HepG2 (cell line): ENCODE data around the gene TLK1. TPM values are rescaled to one million over a fixed set of nuclear protein-coding genes. Genes with fewer than 3 reads are reported as not detected.

ENCODE experiments used
- ATAC-seq: fragments of 200-7000 bp; cut with Tn5 transposase; 3 replicates; pipeline ENCODE4 v1.9.1; 2020; ENCODE audit warnings: mild to moderate bottlenecking, moderate library complexity
- BruUV-seq: library from RNA; stranded (reverse); fragments of 400-500 nt; replicated peaks from 2 replicates; lab custom pipeline; 2021; lab: Mats Ljungman, UMichigan
- CTCF ChIA-PET: fragments of 300-600 bp; formaldehyde crosslinking; extraction: SDS; loops from one replicate; lab custom pipeline; 2021; ENCODE audit warnings: low total read pairs, inconsistent platforms, low intra/inter-chr PET ratio; lab: Yijun Ruan, JAX
- POLR2A ChIA-PET: fragments of 350-600 bp; sonication (Branson Sonifier 250); formaldehyde crosslinking; loops from one replicate; lab custom pipeline; 2020; ENCODE audit warnings: antibody characterized with exemption, inconsistent platforms; lab: Yijun Ruan, JAX
- DNase-seq: peaks from one replicate; pipeline ENCODE4 v3.0.0-alpha.2; 2015; ENCODE audit warnings: low spot score
- FAIRE-seq: peaks from 3 replicates; lab custom pipeline; 2011; peaks lifted over from hg19 to GRCh38; lab: Jason Lieb, UNC
- H2AFZ ChIP-seq: one replicate; pipeline ENCODE4 v1.6.1; 2011; ENCODE audit warnings: low read length, inconsistent platforms
- H3K27ac ChIP-seq: fragments of 300-600 bp; 3 replicates; pipeline ENCODE4 v1.8.0; 2011; ENCODE audit warnings: mixed run types, mild to moderate bottlenecking, mixed read lengths, low read length, inconsistent platforms; ENCODE audit not compliant: insufficient read depth; ENCODE audit errors: extremely low read length
- H3K27me3 ChIP-seq, 2 experiments: fragments of 200-600 bp in 1 of 2; 2 replicates in 1 of 2; 3 replicates in 1 of 2; pipeline versions ENCODE4 v1.6.0 to v1.8.0; 2011; ENCODE audit warnings: low read length in 2 of 2, mild to moderate bottlenecking in 2 of 2, moderate library complexity in 2 of 2, inconsistent platforms in 1 of 2; ENCODE audit not compliant: insufficient read depth in 2 of 2, control insufficient read depth in 1 of 2
- H3K36me3 ChIP-seq, 2 experiments: fragments of 200-600 bp in 1 of 2; replicated peaks in 1 of 2; 2 replicates in 1 of 2; 3 replicates in 1 of 2; pipeline versions ENCODE4 v1.5.1 to v1.8.0; 2011; ENCODE audit warnings: low read length in 2 of 2, inconsistent platforms in 1 of 2; ENCODE audit not compliant: insufficient read depth in 2 of 2, control insufficient read depth in 1 of 2
- H3K4me1 ChIP-seq: 2 replicates; pipeline ENCODE4 v1.5.1; 2012; ENCODE audit warnings: low read length, inconsistent platforms; ENCODE audit not compliant: insufficient read depth
- H3K4me2 ChIP-seq: 2 replicates; pipeline ENCODE4 v1.6.0; 2011; ENCODE audit warnings: low read depth, low read length, inconsistent platforms
- H3K4me3 ChIP-seq, 3 experiments: fragments of 200-600 bp in 1 of 3; sonication (generic), shearing (Covaris generic) in 1 of 3; replicated peaks in 1 of 3; 2 replicates each; pipeline ENCODE4 v1.5.1; 2011 to 2016; ENCODE audit warnings: low read length in 3 of 3, inconsistent platforms in 2 of 3, low read depth in 2 of 3, mild to moderate bottlenecking in 2 of 3, control low read depth in 1 of 3, mixed read lengths in 1 of 3; ENCODE audit not compliant: insufficient read depth in 1 of 3
- H3K79me2 ChIP-seq: one replicate; pipeline ENCODE4 v1.6.1; 2011; ENCODE audit warnings: low read length, inconsistent platforms; ENCODE audit not compliant: insufficient read depth
- H3K9ac ChIP-seq: 2 replicates; pipeline ENCODE4 v1.6.0; 2011; ENCODE audit warnings: mild to moderate bottlenecking, low read depth, low read length, inconsistent platforms; ENCODE audit not compliant: insufficient read depth
- H3K9me3 ChIP-seq: 2 replicates; pipeline ENCODE4 v1.5.1; 2012; ENCODE audit warnings: mild to moderate bottlenecking, low read length
- H4K20me1 ChIP-seq: 2 replicates; pipeline ENCODE4 v1.6.0; 2011; ENCODE audit warnings: inconsistent platforms, mild to moderate bottlenecking, low read length, moderate library complexity; ENCODE audit not compliant: insufficient read depth
- HNRNPK ChIP-seq: fragments of 200-400 bp; formaldehyde crosslinking; IDR thresholded peaks from 2 replicates; pipeline ENCODE4 v1.6.1; 2018; ENCODE audit warnings: low read length, low read depth, moderate library complexity, mild to moderate bottlenecking; ENCODE audit not compliant: poor library complexity, severe bottlenecking
- KMT2B ChIP-seq: IDR thresholded peaks from 2 replicates; pipeline ENCODE4 v1.6.1; 2016; ENCODE audit warnings: missing genetic modification reagents, missing compliant biosample characterization
- LCORL ChIP-seq, 2 experiments: fragments of 450-650 bp in 1 of 2; sonication (generic) in 1 of 2; formaldehyde crosslinking in 1 of 2; IDR thresholded peaks; 2 replicates each; pipeline versions ENCODE4 v1.5.0 to v1.6.1; 2017 to 2020; ENCODE audit warnings: antibody characterized with exemption in 1 of 2, missing genetic modification reagents in 1 of 2
- MXD4 ChIP-seq: IDR thresholded peaks from 2 replicates; pipeline ENCODE4 v1.6.1; 2016; ENCODE audit warnings: mild to moderate bottlenecking, missing biosample characterization, missing genetic modification reagents
- NR2F1 ChIP-seq, 2 experiments: fragments of 450-650 bp in 1 of 2; formaldehyde crosslinking in 1 of 2; IDR thresholded peaks; 2 replicates each; pipeline versions ENCODE4 v1.5.0 to v1.6.1; 2016 to 2020; ENCODE audit warnings: mild to moderate bottlenecking in 1 of 2, missing compliant biosample characterization in 1 of 2, missing genetic modification reagents in 1 of 2, moderate library complexity in 1 of 2
- PAWR ChIP-seq: sonication (generic); formaldehyde crosslinking; IDR thresholded peaks from 2 replicates; pipeline ENCODE4 v1.4.0; 2020; ENCODE audit warnings: missing genetic modification reagents, mild to moderate bottlenecking, borderline replicate concordance
- PHF21A ChIP-seq: sonication (generic); formaldehyde crosslinking; IDR thresholded peaks from 2 replicates; pipeline ENCODE4 v1.5.0; 2020; ENCODE audit warnings: mild to moderate bottlenecking, missing genetic modification reagents
- RBM39 ChIP-seq: fragments of 200-400 bp; formaldehyde crosslinking; IDR thresholded peaks from one replicate; pipeline ENCODE4 v1.6.1; 2018; ENCODE audit warnings: antibody characterized with exemption, mild to moderate bottlenecking, low read depth, low read length; ENCODE audit not compliant: poor library complexity, severe bottlenecking
- RFXANK ChIP-seq: IDR thresholded peaks from 2 replicates; pipeline ENCODE4 v1.6.1; 2016
- SUZ12 ChIP-seq: fragments of 150-350 bp; IDR thresholded peaks from 2 replicates; pipeline ENCODE4 v1.6.1; 2014; ENCODE audit warnings: low read depth, low read length
- ZBTB7B ChIP-seq: sonication (generic); formaldehyde crosslinking; IDR thresholded peaks from 2 replicates; pipeline ENCODE4 v1.4.0; 2020; ENCODE audit warnings: missing genetic modification reagents
- ZNF253 ChIP-seq: sonication (generic); formaldehyde crosslinking; IDR thresholded peaks from 2 replicates; pipeline ENCODE4 v1.8.0; 2022; ENCODE audit warnings: mild to moderate bottlenecking, missing genetic modification reagents, borderline replicate concordance
- ZNF331 ChIP-seq: sonication (generic); formaldehyde crosslinking; IDR thresholded peaks from 2 replicates; pipeline ENCODE4 v1.4.0; 2020; ENCODE audit warnings: missing genetic modification reagents
- ZNF570 ChIP-seq: sonication (generic); formaldehyde crosslinking; IDR thresholded peaks from 2 replicates; pipeline ENCODE4 v1.4.0; 2020; ENCODE audit warnings: mild to moderate bottlenecking, missing genetic modification reagents, borderline replicate concordance
- ZNF598 ChIP-seq: sonication (generic); formaldehyde crosslinking; IDR thresholded peaks from 2 replicates; pipeline ENCODE4 v1.5.1; 2020; ENCODE audit warnings: mild to moderate bottlenecking, missing genetic modification reagents, borderline replicate concordance
- ZNF709 ChIP-seq: sonication (generic); formaldehyde crosslinking; IDR thresholded peaks from 2 replicates; pipeline ENCODE4 v1.5.0; 2020; ENCODE audit warnings: mild to moderate bottlenecking, missing genetic modification reagents
- ZNF780A ChIP-seq: sonication (generic); formaldehyde crosslinking; IDR thresholded peaks from 2 replicates; pipeline ENCODE4 v1.8.0; 2022; ENCODE audit warnings: mild to moderate bottlenecking, missing genetic modification reagents, moderate library complexity
- ZNF792 ChIP-seq: IDR thresholded peaks from 2 replicates; pipeline ENCODE4 v1.6.1; 2016
- WGBS: methylation state at CpG from one replicate; pipeline ENCODE4 v1.1.6; 2017; ENCODE audit warnings: low lambda C conversion rate; 5-methylcytosine and 5-hydroxymethylcytosine counted together
- in situ Hi-C: cut with HindIII; loops from 2 replicates; pipeline ENCODE4 v1.10.0; 2017; ENCODE audit warnings: low pct_unique_long_range_greater_than_20kb; ENCODE audit not compliant: extremely low pct_ligation_motif_present
- intact Hi-C: fragments of 100-400 bp; cut with micrococcal nuclease; formaldehyde crosslinking; loops from one replicate; pipeline ENCODE4 v1.10.0; 2022; ENCODE audit not compliant: unreplicated experiment
- polyA plus RNA-seq, 8 experiments: library from polyadenylated mRNA; depleted of rRNA in 3 of 8; stranded (reverse) in 7 of 8; unstranded in 1 of 8; fragments of >200 nt; fragmentation: Illumina TruSeq in 4 of 8; extraction: Trizol in 4 of 8; gene quantifications; 2 replicates each; pipeline versions ENCODE4 v1.2.1 to v1.2.3, GENCODE V29; 2011 to 2016; ENCODE audit warnings: low read depth in 4 of 8, missing spikeins in 1 of 8, mixed read lengths in 1 of 8; ENCODE audit not compliant: insufficient read depth in 1 of 8
- total RNA-seq, 5 experiments: library from RNA; depleted of rRNA; stranded (reverse); fragments of >200 nt; fragmentation: Illumina TruSeq; extraction: Trizol; gene quantifications; 2 replicates each; pipeline ENCODE4 v1.2.3, GENCODE V29; 2016; ENCODE audit warnings: low read depth in 1 of 5
- TF ChIP-seq, protein P1 (sequence below): sonication (generic); formaldehyde crosslinking; IDR thresholded peaks from 2 replicates; pipeline ENCODE4 v1.9.0; 2022; ENCODE audit warnings: missing genetic modification reagents, mild to moderate bottlenecking, borderline replicate concordance
- TF ChIP-seq, protein P2 (sequence below): sonication (generic); formaldehyde crosslinking; IDR thresholded peaks from 2 replicates; pipeline ENCODE4 v1.8.0; 2022; ENCODE audit warnings: mild to moderate bottlenecking, missing genetic modification reagents, borderline replicate concordance

The TLK1 gene
- total and polyA plus RNA-seq, 2 of the 13 experiments (the other 11 are each of a cell fraction or from before 2014, with no cell fraction given) = 16.8 to 28.7 TPM

- peak; percentile 83 for DNase-seq
- ChIA-PET CTCF (interaction anchor here (1.3 to 1.9 kb wide), 4 partner anchors 44 to 442 kb away, joined by 4 to 15 read pairs (median 4); partner anchors contain the start of genes GORASP2 and TLK1), POLR2A (interaction anchor here (0.9 to 4.7 kb wide), 15 partner anchors 10 to 460 kb away, joined by 3 to 39 read pairs (median 4); partner anchors contain the start of genes DCAF17, GORASP2 and METTL8)
- Histone ChIP-seq H3K4me1 (peaks cover 58% of the 10 kb centered on the region), H4K20me1 (no peaks in the 10 kb centered on the region), H3K4me3 (peak overlapping the region; percentile 62 to 83 (median 64)), H2AFZ (peak overlapping the region; percentile 32), H3K27ac (peak overlapping the region; percentile 92), H3K79me2 (no peaks in the 10 kb centered on the region), H3K9me3 (no peaks in the 10 kb centered on the region), H3K36me3 (no peaks in the 10 kb centered on the region), H3K27me3 (no peaks in the 10 kb centered on the region), H3K4me2 (peak overlapping the region; percentile 96), H3K9ac (peak overlapping the region; percentile 88)
- BruUV-seq = TSS peak; percentile 45
- intact Hi-C loops = loop anchor here (1.0 to 10.0 kb wide), 6 partner anchors 114 to 1131 kb away; partner anchors contain the start of genes DCAF17 and DLX2
- in situ Hi-C loops = loop anchor here (5.0 kb wide), 2 partner anchors 184 to 444 kb away; no protein-coding TSS in a partner anchor
- peak; percentile 76 for ATAC-seq
- no peak for FAIRE-seq
- WGBS = 2% methylated on average over 28 of the region's 67 CpGs
- no peak for TF ChIP-seq ZNF780A (CRISPR knock-in tag)
- TF ChIP-seq RBM39 = peak; percentile 85
- TF ChIP-seq, protein P1, sequence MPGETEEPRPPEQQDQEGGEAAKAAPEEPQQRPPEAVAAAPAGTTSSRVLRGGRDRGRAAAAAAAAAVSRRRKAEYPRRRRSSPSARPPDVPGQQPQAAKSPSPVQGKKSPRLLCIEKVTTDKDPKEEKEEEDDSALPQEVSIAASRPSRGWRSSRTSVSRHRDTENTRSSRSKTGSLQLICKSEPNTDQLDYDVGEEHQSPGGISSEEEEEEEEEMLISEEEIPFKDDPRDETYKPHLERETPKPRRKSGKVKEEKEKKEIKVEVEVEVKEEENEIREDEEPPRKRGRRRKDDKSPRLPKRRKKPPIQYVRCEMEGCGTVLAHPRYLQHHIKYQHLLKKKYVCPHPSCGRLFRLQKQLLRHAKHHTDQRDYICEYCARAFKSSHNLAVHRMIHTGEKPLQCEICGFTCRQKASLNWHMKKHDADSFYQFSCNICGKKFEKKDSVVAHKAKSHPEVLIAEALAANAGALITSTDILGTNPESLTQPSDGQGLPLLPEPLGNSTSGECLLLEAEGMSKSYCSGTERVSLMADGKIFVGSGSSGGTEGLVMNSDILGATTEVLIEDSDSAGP (CRISPR knock-in tag) = 0 out of 2 replicates have a peak, but pooled peaks have one; percentile 68
- TF ChIP-seq PHF21A (CRISPR knock-in tag) = peak; percentile 78
- TF ChIP-seq ZNF570 = no peak
- peak; percentile 63; the same call in 1 of the 2 replicates for TF ChIP-seq LCORL (IDR thresholded peaks at IDR 0.05)
- peak; percentile 87 for TF ChIP-seq LCORL (CRISPR knock-in tag; IDR thresholded peaks at IDR 0.05)
- TF ChIP-seq SUZ12 = no peak
- TF ChIP-seq NR2F1 (CRISPR knock-in tag; IDR thresholded peaks at IDR 0.05) = peak in 1 of 2 experiments; percentile 36; a peak in 1 of 4 replicates
- peak; percentile 27 for TF ChIP-seq RFXANK
- TF ChIP-seq ZNF253 (CRISPR knock-in tag) = 0 out of 2 replicates have a peak, but pooled peaks have one; percentile 71
- 0 out of 2 replicates have a peak, but pooled peaks have one; percentile 50 for TF ChIP-seq ZNF331 (CRISPR knock-in tag)
- TF ChIP-seq KMT2B (CRISPR knock-in tag) = peak; percentile 59; the same call in 1 of the 2 replicates
- TF ChIP-seq HNRNPK = peak; percentile 55
- peak; percentile 46; the same call in 1 of the 2 replicates for TF ChIP-seq PAWR (CRISPR knock-in tag)
- peak; percentile 60 for TF ChIP-seq ZBTB7B
- peak; percentile 74; the same call in 1 of the 2 replicates for TF ChIP-seq ZNF598 (CRISPR knock-in tag)
- peak; percentile 41; the same call in 1 of the 2 replicates for TF ChIP-seq ZNF709
- TF ChIP-seq MXD4 (CRISPR knock-in tag) = peak; percentile 95
- peak; percentile 13; the same call in 1 of the 2 replicates for TF ChIP-seq ZNF792 (CRISPR knock-in tag)
- TF ChIP-seq, protein P2, sequence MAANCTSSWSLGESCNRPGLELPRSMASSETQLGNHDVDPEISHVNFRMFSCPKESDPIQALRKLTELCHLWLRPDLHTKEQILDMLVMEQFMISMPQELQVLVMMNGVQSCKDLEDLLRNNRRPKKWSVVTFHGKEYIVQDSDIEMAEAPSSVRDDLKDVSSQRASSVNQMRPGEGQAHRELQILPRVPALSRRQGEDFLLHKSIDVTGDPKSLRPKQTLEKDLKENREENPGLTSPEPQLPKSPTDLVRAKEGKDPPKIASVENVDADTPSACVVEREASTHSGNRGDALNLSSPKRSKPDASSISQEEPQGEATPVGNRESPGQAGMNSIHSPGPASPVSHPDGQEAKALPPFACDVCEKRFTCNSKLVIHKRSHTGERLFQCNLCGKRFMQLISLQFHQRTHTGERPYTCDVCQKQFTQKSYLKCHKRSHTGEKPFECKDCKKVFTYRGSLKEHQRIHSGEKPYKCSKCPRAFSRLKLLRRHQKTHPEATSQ (CRISPR knock-in tag) = no peak
These were observed 187.0 kb downstream of the TLK1 start for GRCh38 chr2:170973492-170974303.
